ENCODE data around the gene ATP4A. TPM values are rescaled to one million over a fixed set of nuclear protein-coding genes. Genes with fewer than 3 reads are reported as not detected.

ATP4A gene
- total and polyA plus RNA-seq, 9 donors, result 0.02 TPM; not detected in 8

DNA sequence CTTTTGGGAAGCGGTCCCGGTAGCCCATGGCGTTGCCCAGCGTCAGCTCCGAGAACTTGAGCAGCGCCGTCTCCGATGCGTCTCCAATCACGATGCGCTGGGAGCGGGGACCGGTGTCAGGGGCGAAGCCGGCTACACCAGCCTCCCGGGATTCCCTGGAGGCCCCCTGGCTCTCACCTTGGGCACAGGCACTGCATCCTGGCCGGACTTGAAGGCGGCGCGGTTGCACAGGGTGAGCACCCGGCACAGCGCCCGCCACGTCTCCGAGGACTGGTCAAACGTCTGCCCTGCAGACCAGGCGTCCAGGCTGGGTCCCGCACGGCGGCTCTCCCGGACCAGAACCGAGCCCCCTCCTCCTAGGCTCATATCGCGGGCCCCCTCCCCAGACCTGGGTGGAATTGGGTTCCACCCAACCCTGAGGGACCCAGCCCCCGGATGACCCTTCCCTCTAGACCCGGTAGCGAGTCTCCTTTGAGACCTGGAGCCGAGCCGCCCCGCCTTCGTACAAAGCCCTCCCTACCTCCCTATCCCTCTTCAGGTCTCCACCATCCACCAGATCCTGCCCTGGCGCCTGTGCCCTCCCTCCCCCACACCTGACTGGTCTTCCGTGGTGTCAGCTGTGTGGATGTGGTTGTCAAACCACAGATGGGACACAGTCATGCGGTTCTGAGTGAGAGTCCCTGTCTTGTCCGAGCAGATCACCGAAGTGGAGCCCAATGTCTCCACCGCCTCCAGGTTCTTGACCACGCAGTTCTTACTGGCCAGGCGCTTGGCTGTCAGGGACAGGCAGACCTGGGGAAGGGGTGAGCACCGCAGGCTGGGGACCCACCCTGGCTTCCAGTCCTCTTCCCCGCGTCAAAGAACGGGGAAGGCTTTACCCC is 4.8 kb downstream of the ATP4A start:
- TF ChIP-seq CTCF (IDR thresholded peaks at IDR 0.05) (no peak), EP300 (IDR thresholded peaks at IDR 0.05) (no peak), POLR2A (IDR thresholded peaks at IDR 0.05) (no peak)
- Histone ChIP-seq H3K4me3 (no peak overlapping the region), H3K4me1 (ENCODE audit: insufficient read depth) (no peaks in the 10 kb centered on the region), H3K27me3 (no peaks in the 10 kb centered on the region), H3K9me3 (no peaks in the 10 kb centered on the region), H3K27ac (no peak overlapping the region), H3K36me3 (no peaks in the 10 kb centered on the region)
- DNase-seq, result no peak
- intact Hi-C loops (cut with DNase I), result no loop called here
- 22 to 32% (median 29%) methylated on average over 50 to 53 of the region's 53 CpGs for WGBS, 3 donors

DNA sequence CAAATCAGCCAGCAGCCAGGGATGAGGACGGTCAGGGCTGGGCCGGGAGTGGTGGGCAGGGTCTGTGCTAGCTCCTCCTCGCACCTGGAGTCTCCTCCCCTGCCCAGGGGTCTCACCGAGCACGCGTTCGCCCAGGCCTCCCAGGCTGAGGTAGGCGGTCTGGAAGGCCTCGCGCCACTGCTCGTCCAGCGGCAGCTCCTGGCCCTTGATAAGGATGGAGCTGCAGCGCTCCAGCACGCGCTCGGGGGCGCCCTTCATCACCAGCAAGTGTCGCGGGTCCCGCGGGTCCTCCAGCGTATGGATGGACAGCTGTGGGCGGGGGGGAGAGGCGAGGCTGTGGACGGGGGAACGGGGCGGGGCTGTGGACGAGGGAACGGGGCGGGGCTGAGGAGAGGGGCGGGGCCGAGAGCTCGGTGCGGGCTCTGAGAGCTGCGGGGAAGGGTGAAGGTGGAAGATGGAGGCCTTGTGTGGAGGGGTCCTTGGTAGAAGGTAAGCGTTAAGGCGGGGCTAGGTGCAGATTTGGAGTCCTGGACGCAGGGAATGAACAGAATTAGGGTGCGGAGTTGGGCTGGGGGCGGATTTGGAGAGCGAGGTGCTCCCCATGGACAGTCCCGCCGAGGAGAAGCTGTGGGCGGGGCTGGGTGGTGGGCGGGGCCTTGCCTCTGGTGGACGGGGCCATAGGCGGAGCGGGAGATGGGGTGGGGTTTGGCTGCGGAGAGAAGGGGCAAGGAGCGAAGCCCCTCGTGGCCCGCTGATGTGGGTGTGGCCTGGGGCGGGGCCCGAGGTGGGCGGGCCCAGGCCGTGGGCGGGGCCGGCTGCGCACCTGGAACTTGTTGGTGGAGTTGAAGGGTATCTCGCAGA is 5.7 kb downstream of the ATP4A start:
- H3K4me3 ChIP-seq, result no peak overlapping the region
- peak; percentile 41 to 73 (median 55) for DNase-seq
- no peak overlapping the region for H3K27ac ChIP-seq
- TF ChIP-seq POLR2A (IDR thresholded peaks at IDR 0.05), result no peak
- TF ChIP-seq EP300 (IDR thresholded peaks at IDR 0.05), result no peak
- TF ChIP-seq CTCF (IDR thresholded peaks at IDR 0.05), result no peak
- H3K36me3 ChIP-seq, result no peaks in the 10 kb centered on the region
- no peaks in the 10 kb centered on the region for H3K9me3 ChIP-seq
- WGBS, 3 donors, result 2 to 6% (median 3%) methylated on average over 51 to 60 of the region's 60 CpGs
- no peaks in the 10 kb centered on the region for H3K27me3 ChIP-seq
- no peaks in the 10 kb centered on the region for H3K4me1 ChIP-seq (ENCODE audit: insufficient read depth)
- intact Hi-C loops (cut with DNase I), result no loop called here

DNA sequence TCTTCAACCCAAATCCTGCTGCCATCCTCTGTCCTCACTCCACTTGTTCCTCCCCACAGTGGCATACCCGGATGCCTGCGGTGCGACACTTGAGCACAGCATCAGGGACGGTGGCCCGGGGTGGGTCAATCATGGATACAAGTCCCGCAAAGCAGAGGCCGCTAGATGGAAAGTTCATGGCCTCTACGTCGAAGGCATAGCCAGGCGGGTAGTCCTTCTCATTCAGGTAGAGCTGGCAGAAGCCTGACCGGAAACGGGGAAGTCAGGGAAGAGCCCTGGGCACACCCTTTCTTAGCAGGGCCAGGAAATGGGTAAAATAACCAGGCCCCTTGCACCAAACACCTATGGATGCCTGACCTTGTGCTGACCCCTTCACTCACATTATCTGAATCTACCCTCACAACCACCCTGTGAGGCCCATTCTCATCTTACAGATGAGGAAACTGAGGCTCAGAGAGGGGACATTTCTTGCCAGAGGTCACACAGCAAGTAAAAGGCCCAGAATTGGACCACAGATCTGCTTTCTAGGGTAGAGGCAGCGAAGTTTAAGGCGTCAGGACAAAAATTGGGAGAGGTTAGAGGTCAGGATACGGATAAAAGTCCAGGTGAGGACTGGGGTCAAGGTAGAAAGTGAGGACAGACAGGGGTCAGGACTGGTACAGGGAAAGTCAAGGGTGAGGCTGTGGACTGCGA is 6.5 kb downstream of the ATP4A start:
- Histone ChIP-seq H3K36me3 (no peaks in the 10 kb centered on the region), H3K4me3 (no peak overlapping the region), H3K9me3 (no peaks in the 10 kb centered on the region), H3K27me3 (no peaks in the 10 kb centered on the region), H3K4me1 (ENCODE audit: insufficient read depth) (no peaks in the 10 kb centered on the region), H3K27ac (no peak overlapping the region)
- 81 to 86% (median 82%) methylated on average over 16 of the region's 16 CpGs for WGBS, 3 donors
- intact Hi-C loops (cut with DNase I), result no loop called here
- DNase-seq, result no peak
- TF ChIP-seq EP300 (IDR thresholded peaks at IDR 0.05), result no peak
- no peak for TF ChIP-seq POLR2A (IDR thresholded peaks at IDR 0.05)
- no peak for TF ChIP-seq CTCF (IDR thresholded peaks at IDR 0.05)

DNA sequence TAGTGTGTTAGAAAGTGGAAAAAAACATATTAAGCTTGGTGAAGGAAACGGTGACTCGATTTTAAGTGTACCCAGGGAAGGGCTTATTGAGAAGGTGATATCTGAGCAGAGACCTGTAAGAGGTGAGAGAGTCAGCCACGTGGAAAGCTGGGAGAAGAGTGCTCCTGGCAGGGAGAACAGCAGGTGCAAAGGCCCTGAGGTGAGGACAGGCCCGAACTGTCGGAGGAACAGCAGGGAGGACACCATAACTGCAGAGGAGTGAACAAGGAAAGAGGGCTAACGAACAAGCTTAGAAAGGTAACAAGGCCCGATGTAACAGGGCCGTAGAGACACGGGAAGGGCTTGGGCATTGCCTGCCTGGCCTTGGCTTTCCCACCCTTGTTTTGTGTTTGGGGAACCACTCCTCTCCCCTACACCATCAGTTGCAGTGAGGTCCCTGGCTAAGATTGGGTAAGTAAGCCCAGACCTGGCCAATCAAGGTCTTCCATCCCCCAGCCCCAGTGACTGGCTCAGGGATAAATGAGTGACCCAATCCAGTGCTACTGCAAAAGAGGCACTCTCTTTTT is 7.3 kb downstream of the ATP4A start:
- TF ChIP-seq EP300 (IDR thresholded peaks at IDR 0.05), result no peak
- TF ChIP-seq POLR2A (IDR thresholded peaks at IDR 0.05), result no peak
- TF ChIP-seq CTCF (IDR thresholded peaks at IDR 0.05), result no peak
- no peaks in the 10 kb centered on the region for H3K4me1 ChIP-seq (ENCODE audit: insufficient read depth)
- no peak for DNase-seq
- H3K36me3 ChIP-seq, result no peaks in the 10 kb centered on the region
- WGBS, 3 donors, result 77 to 84% (median 81%) methylated on average over 9 of the region's 9 CpGs
- H3K9me3 ChIP-seq, result no peaks in the 10 kb centered on the region
- H3K4me3 ChIP-seq, result no peak overlapping the region
- H3K27ac ChIP-seq, result no peak overlapping the region
- intact Hi-C loops (cut with DNase I), result no loop called here
- no peaks in the 10 kb centered on the region for H3K27me3 ChIP-seq

Data from ovary (tissue), 9 donors.